ENCODE results near the gene ADGRG6.

GRCh38 chr6:142359271-142359960, 57.6 kb downstream of the ADGRG6 start:
- TF ChIP-seq POLR2A (IDR thresholded peaks at IDR 0.05) (no peak), CTCF (IDR thresholded peaks at IDR 0.05) (no peak)

Measured in esophagus squamous epithelium (tissue), 4 donors.